ENCODE data around the gene HRAS.

DNA sequence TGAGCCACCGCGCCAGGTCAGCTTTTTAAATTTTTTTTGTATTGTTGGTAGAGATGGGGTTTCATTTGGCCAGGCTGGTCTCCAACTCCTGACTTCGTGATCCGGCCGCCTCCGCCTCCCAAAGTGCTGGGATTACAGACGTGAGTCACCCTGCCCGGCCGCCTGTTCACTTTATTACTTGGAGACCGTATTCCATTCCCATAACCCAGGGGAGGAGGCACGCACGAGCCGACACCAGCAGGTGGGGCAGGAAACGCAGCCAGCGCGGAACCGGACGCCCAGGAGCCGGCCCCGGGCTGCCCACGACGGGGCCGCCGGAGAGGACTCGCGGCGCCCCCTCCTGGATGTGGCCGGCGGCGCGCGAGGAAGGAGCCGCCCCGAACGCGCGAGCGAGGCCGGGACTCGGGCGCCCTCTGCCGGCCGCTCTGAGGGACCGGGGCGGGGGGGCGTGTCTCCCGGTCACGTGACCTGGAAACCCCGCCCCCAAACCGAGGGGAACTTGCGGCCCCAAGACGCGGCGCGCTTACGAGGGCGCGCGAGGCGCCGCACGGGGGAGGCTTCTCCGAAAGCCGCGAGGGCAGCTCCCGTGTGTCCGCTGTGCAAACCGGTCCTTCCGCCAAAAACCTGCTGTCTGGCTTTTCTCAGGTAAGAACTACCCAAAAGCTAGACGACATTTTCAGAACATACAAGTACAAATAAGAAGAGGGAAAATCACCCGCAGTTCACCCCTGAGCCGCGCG is 16.7 kb downstream of the HRAS start:
- TF ChIP-seq, protein P1, sequence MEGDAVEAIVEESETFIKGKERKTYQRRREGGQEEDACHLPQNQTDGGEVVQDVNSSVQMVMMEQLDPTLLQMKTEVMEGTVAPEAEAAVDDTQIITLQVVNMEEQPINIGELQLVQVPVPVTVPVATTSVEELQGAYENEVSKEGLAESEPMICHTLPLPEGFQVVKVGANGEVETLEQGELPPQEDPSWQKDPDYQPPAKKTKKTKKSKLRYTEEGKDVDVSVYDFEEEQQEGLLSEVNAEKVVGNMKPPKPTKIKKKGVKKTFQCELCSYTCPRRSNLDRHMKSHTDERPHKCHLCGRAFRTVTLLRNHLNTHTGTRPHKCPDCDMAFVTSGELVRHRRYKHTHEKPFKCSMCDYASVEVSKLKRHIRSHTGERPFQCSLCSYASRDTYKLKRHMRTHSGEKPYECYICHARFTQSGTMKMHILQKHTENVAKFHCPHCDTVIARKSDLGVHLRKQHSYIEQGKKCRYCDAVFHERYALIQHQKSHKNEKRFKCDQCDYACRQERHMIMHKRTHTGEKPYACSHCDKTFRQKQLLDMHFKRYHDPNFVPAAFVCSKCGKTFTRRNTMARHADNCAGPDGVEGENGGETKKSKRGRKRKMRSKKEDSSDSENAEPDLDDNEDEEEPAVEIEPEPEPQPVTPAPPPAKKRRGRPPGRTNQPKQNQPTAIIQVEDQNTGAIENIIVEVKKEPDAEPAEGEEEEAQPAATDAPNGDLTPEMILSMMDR (conservative IDR thresholded peaks at IDR 0.05; ENCODE audit: low read depth, low read length): peak; percentile 91
- TF ChIP-seq EZH2 (IDR thresholded peaks at IDR 0.05; ENCODE audit: low read length, unreplicated experiment) (no peak), EZH2phosphoT487 (IDR thresholded peaks at IDR 0.05; ENCODE audit: borderline replicate concordance, low read length) (0 out of 2 replicates have a peak, but pooled peaks have one; percentile 49)
